ENCODE results near the gene TM9SF1.

DNA sequence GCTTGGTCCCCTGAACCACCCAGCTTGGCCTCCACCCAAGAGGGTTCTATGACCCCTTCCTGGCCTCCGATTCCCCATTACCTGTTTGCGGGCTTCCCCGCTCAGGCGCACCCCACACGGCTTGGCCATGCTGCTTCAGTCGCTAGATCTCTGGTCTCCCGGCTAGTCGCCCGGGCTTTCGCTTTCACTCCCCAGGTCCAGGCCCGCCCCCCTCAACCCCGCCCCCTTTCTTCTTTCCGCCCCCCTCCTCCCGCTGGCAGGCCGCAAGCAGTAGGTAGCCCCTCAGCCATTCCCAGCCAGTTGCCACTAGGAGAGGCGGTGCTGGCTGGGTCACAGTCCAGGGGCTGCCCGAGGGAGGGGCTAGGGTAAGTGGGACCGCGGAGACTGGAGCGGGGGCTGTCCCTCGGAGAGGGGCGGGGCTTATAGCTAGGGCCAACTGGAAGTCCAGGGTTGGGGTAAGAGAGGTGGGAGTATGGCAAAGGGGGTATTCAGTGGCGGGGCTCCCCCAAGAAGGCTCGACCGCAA is 48.7 kb downstream of the TM9SF1 start, which contains the start of gene PSME2:
- TF ChIP-seq, protein P1, sequence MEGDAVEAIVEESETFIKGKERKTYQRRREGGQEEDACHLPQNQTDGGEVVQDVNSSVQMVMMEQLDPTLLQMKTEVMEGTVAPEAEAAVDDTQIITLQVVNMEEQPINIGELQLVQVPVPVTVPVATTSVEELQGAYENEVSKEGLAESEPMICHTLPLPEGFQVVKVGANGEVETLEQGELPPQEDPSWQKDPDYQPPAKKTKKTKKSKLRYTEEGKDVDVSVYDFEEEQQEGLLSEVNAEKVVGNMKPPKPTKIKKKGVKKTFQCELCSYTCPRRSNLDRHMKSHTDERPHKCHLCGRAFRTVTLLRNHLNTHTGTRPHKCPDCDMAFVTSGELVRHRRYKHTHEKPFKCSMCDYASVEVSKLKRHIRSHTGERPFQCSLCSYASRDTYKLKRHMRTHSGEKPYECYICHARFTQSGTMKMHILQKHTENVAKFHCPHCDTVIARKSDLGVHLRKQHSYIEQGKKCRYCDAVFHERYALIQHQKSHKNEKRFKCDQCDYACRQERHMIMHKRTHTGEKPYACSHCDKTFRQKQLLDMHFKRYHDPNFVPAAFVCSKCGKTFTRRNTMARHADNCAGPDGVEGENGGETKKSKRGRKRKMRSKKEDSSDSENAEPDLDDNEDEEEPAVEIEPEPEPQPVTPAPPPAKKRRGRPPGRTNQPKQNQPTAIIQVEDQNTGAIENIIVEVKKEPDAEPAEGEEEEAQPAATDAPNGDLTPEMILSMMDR (IDR thresholded peaks at IDR 0.05) = no peak
- no peak for TF ChIP-seq ZFX (IDR thresholded peaks at IDR 0.05; ENCODE audit: borderline replicate concordance)

Measured in 22Rv1 (cell line).